ENCODE results near the gene TAOK2.

DNA sequence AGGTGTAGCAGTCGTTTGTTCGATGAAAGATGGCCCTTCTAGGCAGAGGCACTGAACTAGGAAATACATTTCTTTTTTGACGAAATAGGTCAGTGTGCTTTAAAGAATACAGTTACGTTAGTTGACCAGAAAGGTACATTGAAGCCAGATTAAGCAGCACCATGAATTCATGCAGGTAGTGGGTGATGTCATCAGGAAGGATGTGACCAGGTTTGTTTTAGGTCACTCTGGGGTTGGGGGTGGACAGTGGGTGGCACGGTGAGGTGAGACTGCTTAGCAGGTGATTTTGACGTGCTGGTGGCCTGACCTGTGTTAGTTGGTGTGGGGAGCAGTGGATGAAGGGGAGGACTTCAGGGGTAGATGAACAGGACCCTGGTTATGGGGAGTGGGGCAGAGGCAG lies 25.9 kb downstream of the TAOK2 start:
- TF ChIP-seq, protein P1, sequence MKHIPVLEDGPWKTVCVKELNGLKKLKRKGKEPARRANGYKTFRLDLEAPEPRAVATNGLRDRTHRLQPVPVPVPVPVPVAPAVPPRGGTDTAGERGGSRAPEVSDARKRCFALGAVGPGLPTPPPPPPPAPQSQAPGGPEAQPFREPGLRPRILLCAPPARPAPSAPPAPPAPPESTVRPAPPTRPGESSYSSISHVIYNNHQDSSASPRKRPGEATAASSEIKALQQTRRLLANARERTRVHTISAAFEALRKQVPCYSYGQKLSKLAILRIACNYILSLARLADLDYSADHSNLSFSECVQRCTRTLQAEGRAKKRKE (CRISPR knock-in tag; IDR thresholded peaks at IDR 0.05; ENCODE audit: low read depth): no peak
- no peak for TF ChIP-seq EP300 (IDR thresholded peaks at IDR 0.05)
- TF ChIP-seq, protein P2, sequence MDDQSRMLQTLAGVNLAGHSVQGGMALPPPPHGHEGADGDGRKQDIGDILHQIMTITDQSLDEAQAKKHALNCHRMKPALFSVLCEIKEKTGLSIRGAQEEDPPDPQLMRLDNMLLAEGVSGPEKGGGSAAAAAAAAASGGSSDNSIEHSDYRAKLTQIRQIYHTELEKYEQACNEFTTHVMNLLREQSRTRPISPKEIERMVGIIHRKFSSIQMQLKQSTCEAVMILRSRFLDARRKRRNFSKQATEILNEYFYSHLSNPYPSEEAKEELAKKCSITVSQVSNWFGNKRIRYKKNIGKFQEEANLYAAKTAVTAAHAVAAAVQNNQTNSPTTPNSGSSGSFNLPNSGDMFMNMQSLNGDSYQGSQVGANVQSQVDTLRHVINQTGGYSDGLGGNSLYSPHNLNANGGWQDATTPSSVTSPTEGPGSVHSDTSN (IDR thresholded peaks at IDR 0.05): no peak
- TF ChIP-seq CBX2 (IDR thresholded peaks at IDR 0.05; ENCODE audit: borderline replicate concordance, low read depth): no peak

Data from A549 (cell line).